ENCODE results near the gene PRDX5. TPM values are rescaled to one million over a fixed set of nuclear protein-coding genes. Genes with fewer than 3 reads are reported as not detected.

Gene PRDX5
- total and polyA plus RNA-seq, 4 donors, result 66.8 to 201 (median 135) TPM

DNA sequence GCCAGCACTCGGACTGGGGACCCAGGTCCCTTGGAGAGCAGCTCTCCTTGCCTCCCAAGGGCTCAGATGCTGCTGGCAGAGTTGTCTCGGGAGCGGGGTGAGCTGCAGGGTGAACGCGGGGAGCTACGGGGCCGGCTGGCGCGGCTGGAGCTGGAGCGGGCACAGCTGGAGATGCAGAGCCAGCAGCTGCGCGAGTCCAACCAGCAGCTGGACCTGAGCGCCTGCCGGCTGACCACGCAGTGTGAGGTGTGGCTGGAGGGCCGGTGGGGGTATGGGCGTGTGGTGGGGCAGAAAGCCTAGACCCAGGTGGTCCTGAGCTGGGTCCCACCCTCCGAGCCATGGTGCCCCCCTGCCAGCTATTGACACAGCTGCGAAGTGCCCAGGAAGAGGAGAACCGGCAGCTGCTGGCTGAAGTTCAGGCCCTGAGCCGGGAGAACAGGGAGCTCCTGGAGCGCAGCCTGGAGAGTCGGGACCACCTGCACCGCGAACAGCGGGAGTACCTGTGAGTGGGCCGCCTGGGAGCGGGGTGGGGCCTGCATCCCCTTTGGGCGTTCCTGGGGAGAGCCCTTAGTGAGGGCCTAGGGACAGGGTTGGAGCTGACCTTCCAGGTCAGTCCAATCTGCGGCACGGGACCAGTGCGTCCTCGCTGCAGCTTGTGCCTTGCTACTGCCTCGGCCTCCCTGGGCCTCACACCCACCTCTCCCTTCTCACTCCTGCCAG, 35.2 kb downstream of the PRDX5 start:
- no peaks in the 10 kb centered on the region for H3K9me3 ChIP-seq (ENCODE audit: control insufficient read depth in 4 of 4, low read length in 3 of 4)
- TF ChIP-seq SP1 (IDR thresholded peaks at IDR 0.05) (no peak), YY1 (IDR thresholded peaks at IDR 0.05) (no peak), FOXA2 (IDR thresholded peaks at IDR 0.05) (no peak), NR2F2 (IDR thresholded peaks at IDR 0.05) (no peak), GABPA (IDR thresholded peaks at IDR 0.05 in 1 of 2, conservative IDR thresholded peaks at IDR 0.05 in 1 of 2) (no peak), JUND (IDR thresholded peaks at IDR 0.05) (no peak), TAF1 (conservative IDR thresholded peaks at IDR 0.05) (no peak), HNF4A (conservative IDR thresholded peaks at IDR 0.05) (no peak)
- TF ChIP-seq, protein P1, sequence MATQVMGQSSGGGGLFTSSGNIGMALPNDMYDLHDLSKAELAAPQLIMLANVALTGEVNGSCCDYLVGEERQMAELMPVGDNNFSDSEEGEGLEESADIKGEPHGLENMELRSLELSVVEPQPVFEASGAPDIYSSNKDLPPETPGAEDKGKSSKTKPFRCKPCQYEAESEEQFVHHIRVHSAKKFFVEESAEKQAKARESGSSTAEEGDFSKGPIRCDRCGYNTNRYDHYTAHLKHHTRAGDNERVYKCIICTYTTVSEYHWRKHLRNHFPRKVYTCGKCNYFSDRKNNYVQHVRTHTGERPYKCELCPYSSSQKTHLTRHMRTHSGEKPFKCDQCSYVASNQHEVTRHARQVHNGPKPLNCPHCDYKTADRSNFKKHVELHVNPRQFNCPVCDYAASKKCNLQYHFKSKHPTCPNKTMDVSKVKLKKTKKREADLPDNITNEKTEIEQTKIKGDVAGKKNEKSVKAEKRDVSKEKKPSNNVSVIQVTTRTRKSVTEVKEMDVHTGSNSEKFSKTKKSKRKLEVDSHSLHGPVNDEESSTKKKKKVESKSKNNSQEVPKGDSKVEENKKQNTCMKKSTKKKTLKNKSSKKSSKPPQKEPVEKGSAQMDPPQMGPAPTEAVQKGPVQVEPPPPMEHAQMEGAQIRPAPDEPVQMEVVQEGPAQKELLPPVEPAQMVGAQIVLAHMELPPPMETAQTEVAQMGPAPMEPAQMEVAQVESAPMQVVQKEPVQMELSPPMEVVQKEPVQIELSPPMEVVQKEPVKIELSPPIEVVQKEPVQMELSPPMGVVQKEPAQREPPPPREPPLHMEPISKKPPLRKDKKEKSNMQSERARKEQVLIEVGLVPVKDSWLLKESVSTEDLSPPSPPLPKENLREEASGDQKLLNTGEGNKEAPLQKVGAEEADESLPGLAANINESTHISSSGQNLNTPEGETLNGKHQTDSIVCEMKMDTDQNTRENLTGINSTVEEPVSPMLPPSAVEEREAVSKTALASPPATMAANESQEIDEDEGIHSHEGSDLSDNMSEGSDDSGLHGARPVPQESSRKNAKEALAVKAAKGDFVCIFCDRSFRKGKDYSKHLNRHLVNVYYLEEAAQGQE (IDR thresholded peaks at IDR 0.05), result no peak
- TF ChIP-seq, protein P2, sequence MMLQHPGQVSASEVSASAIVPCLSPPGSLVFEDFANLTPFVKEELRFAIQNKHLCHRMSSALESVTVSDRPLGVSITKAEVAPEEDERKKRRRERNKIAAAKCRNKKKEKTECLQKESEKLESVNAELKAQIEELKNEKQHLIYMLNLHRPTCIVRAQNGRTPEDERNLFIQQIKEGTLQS (IDR thresholded peaks at IDR 0.05), result no peak
- TF ChIP-seq, protein P3, sequence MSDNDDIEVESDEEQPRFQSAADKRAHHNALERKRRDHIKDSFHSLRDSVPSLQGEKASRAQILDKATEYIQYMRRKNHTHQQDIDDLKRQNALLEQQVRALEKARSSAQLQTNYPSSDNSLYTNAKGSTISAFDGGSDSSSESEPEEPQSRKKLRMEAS (IDR thresholded peaks at IDR 0.05), result no peak
- TF ChIP-seq, protein P4, sequence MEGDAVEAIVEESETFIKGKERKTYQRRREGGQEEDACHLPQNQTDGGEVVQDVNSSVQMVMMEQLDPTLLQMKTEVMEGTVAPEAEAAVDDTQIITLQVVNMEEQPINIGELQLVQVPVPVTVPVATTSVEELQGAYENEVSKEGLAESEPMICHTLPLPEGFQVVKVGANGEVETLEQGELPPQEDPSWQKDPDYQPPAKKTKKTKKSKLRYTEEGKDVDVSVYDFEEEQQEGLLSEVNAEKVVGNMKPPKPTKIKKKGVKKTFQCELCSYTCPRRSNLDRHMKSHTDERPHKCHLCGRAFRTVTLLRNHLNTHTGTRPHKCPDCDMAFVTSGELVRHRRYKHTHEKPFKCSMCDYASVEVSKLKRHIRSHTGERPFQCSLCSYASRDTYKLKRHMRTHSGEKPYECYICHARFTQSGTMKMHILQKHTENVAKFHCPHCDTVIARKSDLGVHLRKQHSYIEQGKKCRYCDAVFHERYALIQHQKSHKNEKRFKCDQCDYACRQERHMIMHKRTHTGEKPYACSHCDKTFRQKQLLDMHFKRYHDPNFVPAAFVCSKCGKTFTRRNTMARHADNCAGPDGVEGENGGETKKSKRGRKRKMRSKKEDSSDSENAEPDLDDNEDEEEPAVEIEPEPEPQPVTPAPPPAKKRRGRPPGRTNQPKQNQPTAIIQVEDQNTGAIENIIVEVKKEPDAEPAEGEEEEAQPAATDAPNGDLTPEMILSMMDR (IDR thresholded peaks at IDR 0.05; ENCODE audit: low read depth, low read length, missing input control), result no peak
- TF ChIP-seq, protein P5, sequence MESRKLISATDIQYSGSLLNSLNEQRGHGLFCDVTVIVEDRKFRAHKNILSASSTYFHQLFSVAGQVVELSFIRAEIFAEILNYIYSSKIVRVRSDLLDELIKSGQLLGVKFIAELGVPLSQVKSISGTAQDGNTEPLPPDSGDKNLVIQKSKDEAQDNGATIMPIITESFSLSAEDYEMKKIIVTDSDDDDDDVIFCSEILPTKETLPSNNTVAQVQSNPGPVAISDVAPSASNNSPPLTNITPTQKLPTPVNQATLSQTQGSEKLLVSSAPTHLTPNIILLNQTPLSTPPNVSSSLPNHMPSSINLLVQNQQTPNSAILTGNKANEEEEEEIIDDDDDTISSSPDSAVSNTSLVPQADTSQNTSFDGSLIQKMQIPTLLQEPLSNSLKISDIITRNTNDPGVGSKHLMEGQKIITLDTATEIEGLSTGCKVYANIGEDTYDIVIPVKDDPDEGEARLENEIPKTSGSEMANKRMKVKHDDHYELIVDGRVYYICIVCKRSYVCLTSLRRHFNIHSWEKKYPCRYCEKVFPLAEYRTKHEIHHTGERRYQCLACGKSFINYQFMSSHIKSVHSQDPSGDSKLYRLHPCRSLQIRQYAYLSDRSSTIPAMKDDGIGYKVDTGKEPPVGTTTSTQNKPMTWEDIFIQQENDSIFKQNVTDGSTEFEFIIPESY (IDR thresholded peaks at IDR 0.05), result no peak
- no peak overlapping the region for H3K27ac ChIP-seq (ENCODE audit: low read depth in 1 of 2, low read length in 2 of 2)
- no peak overlapping the region for H3K4me3 ChIP-seq (ENCODE audit: low read depth in 1 of 3, low read length in 3 of 3)
- peaks cover under 1 to 20% (median 12%) of the 10 kb centered on the region in 4 donors for H3K4me1 ChIP-seq (ENCODE audit: control insufficient read depth in 4 of 4, insufficient read depth in 4 of 4, low read length in 3 of 4)
- whole genome bisulfite sequencing, result 92% methylated on average over 34 of the region's 34 CpGs
- H3K36me3 ChIP-seq (ENCODE audit: control insufficient read depth in 4 of 4, insufficient read depth in 3 of 4, low read depth in 1 of 4, low read length in 3 of 4), result no peaks in the 10 kb centered on the region
- no peak for DNase-seq (ENCODE audit: low spot score)
- H3K9ac ChIP-seq (ENCODE audit: low read depth in 1 of 2, low read length in 2 of 2), result no peak overlapping the region
- no peaks in the 10 kb centered on the region for H3K27me3 ChIP-seq (ENCODE audit: control insufficient read depth in 4 of 4, insufficient read depth in 4 of 4, low read length in 3 of 4)
